Kidney epithelial cell (primary cell): Measurements from ENCODE around the gene CREB5. TPM values are rescaled to one million over a fixed set of nuclear protein-coding genes. Genes with fewer than 3 reads are reported as not detected.

ENCODE experiments used
- DNase-seq: peaks from one replicate; pipeline ENCODE4 v3.0.0-alpha.2; 2010; ENCODE audit warnings: low read depth
- H3K27me3 ChIP-seq: 2 replicates; pipeline ENCODE4 v1.6.0; 2011; ENCODE audit warnings: low read length; ENCODE audit not compliant: control insufficient read depth, insufficient read depth
- H3K36me3 ChIP-seq: 2 replicates; pipeline ENCODE4 v1.5.1; 2011; ENCODE audit warnings: low read length; ENCODE audit not compliant: control insufficient read depth, insufficient read depth
- H3K4me3 ChIP-seq: 2 replicates; pipeline ENCODE4 v1.5.1; 2011; ENCODE audit warnings: low read depth, mild to moderate bottlenecking, control low read depth, low read length
- CTCF ChIP-seq: IDR thresholded peaks from 2 replicates; pipeline ENCODE4 v1.5.1; 2011; ENCODE audit warnings: mild to moderate bottlenecking, moderate library complexity, low read length, control low read depth, inconsistent platforms; ENCODE audit not compliant: insufficient read depth, poor library complexity, severe bottlenecking
- total RNA-seq: library from RNA; depleted of rRNA; stranded (reverse); fragments of >200 nt; gene quantifications from 2 replicates; pipeline ENCODE4 v1.2.3, GENCODE V29; 2015

Gene CREB5
- total RNA-seq, 1 donor from 2014 or later: 27.9 TPM

GRCh38 chr7:28466341-28466740, 54.0 kb downstream of the CREB5 start:
- H3K4me3 ChIP-seq: no peak overlapping the region
- DNase-seq: no peak
- no peak for TF ChIP-seq CTCF
- H3K36me3 ChIP-seq: no peaks in the 10 kb centered on the region
- no peaks in the 10 kb centered on the region for H3K27me3 ChIP-seq

GRCh38 chr7:28466885-28467284, 54.6 kb downstream of the CREB5 start:
- no peak for DNase-seq
- H3K27me3 ChIP-seq: no peaks in the 10 kb centered on the region
- no peaks in the 10 kb centered on the region for H3K36me3 ChIP-seq
- H3K4me3 ChIP-seq: no peak overlapping the region
- no peak for TF ChIP-seq CTCF

- Histone ChIP-seq H3K4me3 (no peak overlapping the region), H3K36me3 (no peaks in the 10 kb centered on the region), H3K27me3 (no peaks in the 10 kb centered on the region)
- no peak for DNase-seq
- no peak for TF ChIP-seq CTCF
Measured at GRCh38 chr7:28469562-28469961, 57.2 kb downstream of the CREB5 start.

- Histone ChIP-seq H3K36me3 (no peaks in the 10 kb centered on the region), H3K27me3 (no peaks in the 10 kb centered on the region), H3K4me3 (no peak overlapping the region)
- no peak for TF ChIP-seq CTCF
- no peak for DNase-seq
Measured at GRCh38 chr7:28470344-28470743, 58.0 kb downstream of the CREB5 start.

GRCh38 chr7:28472332-28472731, 60.0 kb downstream of the CREB5 start:
- Histone ChIP-seq H3K4me3 (no peak overlapping the region), H3K27me3 (no peaks in the 10 kb centered on the region), H3K36me3 (no peaks in the 10 kb centered on the region)
- DNase-seq: no peak
- no peak for TF ChIP-seq CTCF

GRCh38 chr7:28473571-28474281, 61.4 kb downstream of the CREB5 start:
- no peaks in the 10 kb centered on the region for H3K36me3 ChIP-seq
- no peak for DNase-seq
- H3K4me3 ChIP-seq: no peak overlapping the region
- no peak for TF ChIP-seq CTCF
- H3K27me3 ChIP-seq: no peaks in the 10 kb centered on the region
